IPS-NIHi7 (cell line): Measurements from ENCODE around the gene CDCA7.
"Not testable (repeated sequence)": the region's sequence is repeated elsewhere in the genome, so short reads cannot be mapped to it uniquely, and the experiment has no call there.

Experiments
- DNase-seq: peaks from one replicate; pipeline ENCODE4 v3.0.0; 2012; ENCODE audit warnings: mixed read lengths; ENCODE audit errors: extremely low spot score

Gene CDCA7

DNA sequence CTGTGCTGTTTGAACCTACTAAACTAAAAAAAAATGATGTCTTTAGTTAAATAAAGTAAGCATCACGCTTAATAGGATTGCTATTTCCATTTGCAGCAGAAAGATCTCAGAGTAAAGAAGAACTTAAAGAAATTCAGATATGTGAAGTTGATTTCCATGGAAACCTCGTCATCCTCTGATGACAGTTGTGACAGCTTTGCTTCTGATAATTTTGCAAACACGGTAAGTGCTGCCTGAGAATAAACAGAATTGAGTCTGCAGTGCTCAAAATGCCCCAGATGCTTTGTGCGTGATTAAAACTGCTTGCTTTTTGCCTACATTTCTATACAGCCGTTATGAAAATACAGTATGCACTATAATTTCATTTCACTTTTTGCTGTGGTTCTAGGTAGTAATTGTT is 3.9 kb downstream of the CDCA7 start:
- DNase-seq: no peak

- DNase-seq: no peak
Measured at GRCh38 chr2:173359231-173359630, 4.6 kb downstream of the CDCA7 start.

DNA sequence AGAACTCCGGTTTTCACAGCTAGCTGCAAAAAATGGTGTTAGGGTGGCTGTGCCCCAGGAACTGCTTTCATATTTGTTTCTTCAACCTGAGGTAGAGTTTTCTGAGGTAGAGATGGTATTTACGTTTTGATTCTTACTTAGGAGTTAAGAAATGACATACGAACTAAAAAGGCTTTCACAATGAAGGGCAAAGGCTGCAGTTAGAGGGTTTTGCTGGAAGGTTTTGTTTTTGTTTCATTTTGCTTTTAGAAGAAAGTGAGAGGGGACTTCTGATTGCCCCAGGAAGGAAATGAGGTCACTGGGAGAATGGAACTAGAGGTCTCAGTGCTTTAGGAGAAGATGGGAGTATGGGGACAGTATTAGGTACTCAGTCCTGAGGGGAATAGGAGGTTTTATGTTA is 15.5 kb downstream of the CDCA7 start:
- no peak for DNase-seq

DNA sequence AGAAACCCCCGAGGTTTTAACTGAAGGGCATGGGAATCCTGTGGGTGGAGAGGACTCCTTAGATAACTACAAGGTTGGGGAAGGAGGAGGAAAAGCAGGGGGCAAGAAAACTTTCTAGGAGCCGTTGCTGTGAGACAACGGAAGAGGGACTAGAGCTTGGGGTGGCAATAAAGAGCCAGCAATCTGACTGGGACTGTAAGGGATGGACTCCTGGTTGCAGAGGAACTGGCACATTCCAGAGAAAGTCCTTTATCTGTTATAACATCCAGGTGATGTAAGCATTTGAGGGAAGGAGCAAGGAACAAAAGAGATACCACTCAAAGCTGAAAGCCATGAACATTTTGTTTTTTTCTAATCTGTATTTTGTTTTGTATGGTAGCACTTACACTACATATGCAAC is 16.4 kb downstream of the CDCA7 start:
- no peak for DNase-seq

DNA sequence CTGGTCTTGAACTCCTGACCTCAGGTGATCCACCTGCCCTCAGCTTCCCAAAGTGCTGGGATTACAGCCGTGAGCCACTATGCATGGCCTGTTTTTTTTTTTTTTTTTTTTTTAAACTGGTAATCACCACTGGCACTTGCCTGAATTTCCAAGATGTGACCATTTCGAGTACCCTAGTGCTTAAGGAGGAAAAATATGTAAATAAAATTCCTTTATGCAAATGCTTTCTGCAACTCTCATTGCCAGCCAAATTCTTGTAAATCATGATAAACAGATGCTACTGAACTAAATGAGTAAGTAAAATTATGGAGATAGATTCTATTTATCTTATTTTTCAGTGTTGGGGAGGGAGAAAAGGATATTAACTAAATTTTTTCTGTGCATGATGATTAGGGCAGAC is 18.6 kb downstream of the CDCA7 start:
- DNase-seq: no peak

GRCh38 chr2:173374634-173375033 is 20.0 kb downstream of the CDCA7 start:
- DNase-seq: no peak

- not testable (repeated sequence) for DNase-seq
Measured at GRCh38 chr2:173385534-173385933, 30.9 kb downstream of the CDCA7 start.

DNA sequence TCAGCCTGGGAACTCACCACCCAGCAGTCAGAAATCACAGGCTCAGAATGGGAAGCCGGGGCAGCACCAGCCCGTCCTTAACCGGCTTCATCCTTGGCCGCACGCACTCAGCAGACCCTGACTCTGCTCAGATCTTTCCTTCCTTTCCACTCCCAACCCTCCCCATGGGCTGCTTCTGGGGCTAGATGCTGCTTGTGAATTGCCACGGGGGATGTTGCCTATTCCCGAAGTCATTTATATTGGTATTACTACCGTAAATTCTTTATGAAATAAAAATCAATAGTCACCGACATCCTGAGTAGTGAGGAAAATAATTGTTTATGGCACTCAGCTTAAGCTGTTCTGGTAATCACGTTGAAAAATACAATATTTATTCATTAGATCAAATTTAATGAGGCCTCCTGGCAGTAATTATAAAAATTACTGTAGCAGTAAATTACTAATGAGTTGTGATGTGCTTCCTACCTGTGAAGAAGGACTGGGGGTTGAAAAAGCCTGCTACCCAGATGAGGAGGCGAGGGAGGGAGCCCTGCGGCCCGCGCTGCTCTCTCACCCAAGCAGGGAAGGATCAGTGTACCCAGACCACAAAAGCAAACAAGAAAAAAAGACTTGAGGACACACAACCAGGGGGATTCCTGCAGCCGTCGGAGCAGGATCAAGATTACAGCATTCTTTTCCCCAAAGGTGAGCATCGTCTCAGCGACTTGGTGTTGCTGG is 31.5 kb downstream of the CDCA7 start:
- peak; percentile 22 for DNase-seq

- no peak for DNase-seq
Measured at GRCh38 chr2:173386738-173387065, 32.0 kb downstream of the CDCA7 start.

DNA sequence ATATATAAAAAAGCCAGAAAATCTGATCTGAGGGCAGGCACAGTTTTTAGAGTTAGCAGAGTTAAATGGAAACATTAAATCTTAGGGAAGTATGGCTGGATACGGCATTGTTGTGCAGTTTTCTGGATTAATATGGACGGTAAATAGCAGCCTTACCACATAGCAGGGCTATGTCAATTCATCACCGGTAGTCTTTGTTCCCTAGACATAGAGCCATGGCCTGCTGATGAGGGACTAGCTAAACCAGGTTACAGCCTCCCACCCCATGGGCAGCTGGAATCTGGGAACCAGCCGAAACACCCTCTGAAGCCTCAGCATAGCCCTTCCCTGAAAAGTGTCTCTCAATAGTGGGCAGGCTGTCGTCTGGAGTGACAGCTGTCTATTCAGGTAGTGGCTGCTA is 32.4 kb downstream of the CDCA7 start:
- DNase-seq: no peak

GRCh38 chr2:173387660-173388059 is 33.0 kb downstream of the CDCA7 start:
- DNase-seq: no peak

DNA sequence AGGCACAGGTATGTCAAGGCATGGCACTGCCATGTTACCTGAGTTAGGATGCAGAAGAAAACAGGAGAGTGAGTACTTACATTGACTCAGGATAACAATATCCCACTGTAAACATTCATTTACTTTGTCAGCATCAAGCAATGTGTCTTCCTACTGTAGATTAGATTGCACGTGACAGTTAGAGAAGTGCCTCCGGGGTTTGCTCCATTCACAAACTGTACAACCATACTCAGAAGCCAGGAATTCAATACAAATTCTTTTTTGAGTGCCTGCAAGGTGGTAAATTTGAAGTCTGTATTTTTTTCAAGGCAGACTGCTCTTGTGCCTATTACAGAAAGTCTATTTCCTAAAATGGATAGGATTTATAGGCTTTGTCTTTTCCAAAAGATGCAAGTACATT is 34.1 kb downstream of the CDCA7 start:
- DNase-seq: no peak

DNA sequence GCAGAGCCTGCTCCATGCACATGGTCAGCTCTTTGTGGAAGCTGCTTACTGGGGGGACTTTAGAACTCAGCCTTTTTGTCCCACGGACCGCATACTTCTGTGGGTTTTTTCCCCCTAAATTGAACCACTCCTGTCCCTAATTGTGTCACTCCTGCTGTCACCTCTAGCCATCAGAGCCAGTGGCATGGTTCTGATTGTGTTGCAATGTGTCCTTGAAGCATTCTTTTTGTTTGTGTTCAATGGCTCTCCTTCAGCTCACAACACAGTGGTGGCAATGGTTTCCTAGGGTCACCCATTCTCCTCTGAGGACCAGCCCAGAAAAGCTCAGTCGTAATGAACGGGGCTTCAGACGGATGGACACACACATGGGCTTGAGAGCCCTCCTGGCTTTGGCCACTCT is 35.4 kb downstream of the CDCA7 start:
- no peak for DNase-seq

- no peak for DNase-seq
Measured at GRCh38 chr2:173392731-173393130, 38.1 kb downstream of the CDCA7 start.

DNA sequence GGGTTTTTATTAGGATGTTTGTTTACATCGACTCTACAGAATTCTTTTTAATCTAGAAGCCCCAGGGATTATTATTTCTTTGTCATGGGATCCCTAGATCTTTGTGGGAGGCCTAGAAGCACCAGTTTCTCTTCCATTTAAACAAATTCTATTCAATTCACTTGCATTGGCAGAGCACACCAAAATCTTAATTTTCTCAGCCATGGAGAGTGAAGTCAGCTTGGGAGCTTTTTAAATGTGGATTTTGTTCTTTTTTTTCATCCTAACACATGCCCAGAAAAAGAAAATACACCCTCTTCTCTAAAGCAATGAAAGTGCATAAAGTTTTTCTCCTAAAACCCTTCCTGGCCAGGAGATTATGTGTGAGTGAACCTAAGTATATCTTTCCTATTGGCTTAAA is 38.5 kb downstream of the CDCA7 start:
- no peak for DNase-seq

DNA sequence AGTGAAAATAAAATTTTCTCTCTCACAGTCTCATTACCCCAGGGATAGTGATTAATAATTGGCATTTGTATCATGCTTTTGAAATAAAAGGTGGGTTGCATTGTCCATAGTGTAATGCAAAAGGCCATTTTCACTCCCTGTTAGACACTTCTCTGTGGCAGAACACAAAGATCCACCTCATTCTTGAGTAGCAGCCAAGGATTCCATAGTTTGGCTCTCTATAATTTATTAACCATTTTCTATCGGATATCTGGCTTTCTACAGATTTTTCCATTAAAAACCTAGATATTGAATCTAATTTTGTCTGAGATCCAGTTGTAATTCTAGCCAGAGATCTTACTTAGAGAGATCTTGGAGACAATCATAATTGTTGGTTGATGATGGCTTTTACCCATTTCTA is 39.0 kb downstream of the CDCA7 start:
- DNase-seq: no peak

GRCh38 chr2:173394091-173394974 is 39.7 kb downstream of the CDCA7 start:
- no peak for DNase-seq

DNA sequence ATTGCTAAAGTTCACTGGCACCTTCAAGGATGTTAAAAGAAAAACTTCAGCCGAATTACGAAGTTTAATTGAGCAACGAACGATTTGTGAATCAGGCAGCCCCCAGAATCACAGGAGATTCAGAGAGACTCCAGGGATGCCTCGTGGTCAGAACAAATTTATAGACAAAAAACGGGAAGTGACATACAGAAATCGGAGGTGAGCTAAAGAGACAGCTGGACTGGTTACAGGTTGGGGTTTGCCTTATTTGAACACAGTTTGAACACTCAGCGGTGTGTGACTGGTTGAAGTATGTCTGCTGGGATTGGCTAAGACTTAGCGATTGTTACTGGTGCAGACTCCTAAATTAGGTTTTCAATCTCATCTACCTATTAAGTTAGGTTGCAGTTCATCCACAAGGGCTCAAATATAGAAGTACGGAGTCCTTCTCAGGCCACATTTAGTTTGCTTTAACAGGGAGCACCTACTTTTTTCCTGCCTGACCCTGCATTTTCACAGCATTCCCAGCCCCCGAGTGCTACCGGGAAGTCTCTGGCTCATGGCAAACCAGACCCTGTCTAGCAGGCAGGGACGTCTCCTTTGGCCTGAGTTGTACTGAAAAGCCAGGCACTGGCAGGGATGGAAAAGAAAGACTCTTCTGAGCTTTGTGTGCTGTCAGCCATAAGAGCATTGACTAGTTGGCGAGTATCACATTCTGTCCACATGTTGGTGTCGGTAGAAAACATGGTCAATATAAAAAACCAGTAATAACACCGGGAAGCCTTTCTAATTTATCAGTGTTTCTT is 41.1 kb downstream of the CDCA7 start:
- DNase-seq: no peak

- DNase-seq: no peak
Measured at GRCh38 chr2:173397539-173397938, 42.9 kb downstream of the CDCA7 start.

DNA sequence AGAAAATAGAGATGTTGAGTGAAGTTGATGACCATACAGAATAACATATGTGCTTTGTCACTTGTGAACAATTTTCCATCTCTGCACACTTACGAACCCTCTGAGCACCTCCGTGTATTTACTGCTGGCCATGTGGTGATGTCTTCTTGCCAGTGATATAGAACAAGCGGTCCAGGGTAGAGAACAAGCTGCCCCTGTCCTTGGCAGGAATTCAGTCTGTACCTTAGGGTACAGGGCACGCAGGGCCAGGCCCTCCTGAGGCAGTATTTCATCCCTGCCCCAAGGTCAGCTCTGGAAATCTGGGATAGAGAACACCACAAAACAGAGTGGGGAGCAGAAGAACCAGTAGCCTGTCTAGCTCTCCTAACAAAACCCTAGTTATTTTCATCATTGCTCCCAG is 44.6 kb downstream of the CDCA7 start:
- DNase-seq: no peak

DNA sequence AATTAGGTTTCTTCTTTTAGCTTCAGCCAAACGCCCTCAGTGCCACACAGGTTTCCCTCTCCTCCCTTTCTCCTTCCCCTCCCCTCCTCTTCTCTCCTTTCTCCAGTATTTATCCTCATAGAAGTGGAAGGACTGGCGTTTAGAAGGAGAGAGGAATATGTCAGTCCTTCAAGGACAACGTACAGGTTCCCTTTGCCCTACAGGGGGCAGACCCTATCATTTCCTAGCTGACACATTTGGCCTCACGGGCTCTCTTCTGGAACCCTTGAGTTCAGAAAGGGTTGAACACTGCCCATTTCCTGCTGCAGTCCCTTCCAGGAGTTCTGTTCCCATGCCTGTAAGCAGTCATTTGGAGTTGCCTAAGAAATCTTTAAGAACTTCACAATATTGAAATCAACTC is 46.1 kb downstream of the CDCA7 start:
- DNase-seq: peak; percentile 42

- DNase-seq: no peak
Measured at GRCh38 chr2:173401716-173402326, 47.1 kb downstream of the CDCA7 start.
